ENCODE results near the gene BNIP5.

- TF ChIP-seq EZH2 (IDR thresholded peaks at IDR 0.05; ENCODE audit: borderline replicate concordance, low read depth, low read length, severe bottlenecking) (no peak), CTCF (IDR thresholded peaks at IDR 0.05; ENCODE audit: borderline replicate concordance, extremely low read depth, low read length, poor library complexity, severe bottlenecking) (no peak)
Measured at GRCh38 chr6:36272234-36272633, 64.5 kb downstream of the BNIP5 start.
